ENCODE measurements around the gene LTA. TPM values are rescaled to one million over a fixed set of nuclear protein-coding genes. Genes with fewer than 3 reads are reported as not detected.

LTA gene
- total and polyA plus RNA-seq, 2 donors (not counting 1 experiment from before 2014, with no cell fraction given) = not detected

- no peak overlapping the region for H3K9ac ChIP-seq (ENCODE audit: insufficient read depth, low read length)
- H3K9me3 ChIP-seq (ENCODE audit: control insufficient read depth, insufficient read depth, low read depth, low read length) = no peaks in the 10 kb centered on the region
- H3K4me3 ChIP-seq (replicated peaks in 1 of 4; ENCODE audit: control extremely low read depth in 1 of 4, insufficient read depth in 1 of 4, low read depth in 3 of 4, low read length in 4 of 4) = no peak overlapping the region
- no peaks in the 10 kb centered on the region for H3K27me3 ChIP-seq (ENCODE audit: control insufficient read depth, insufficient read depth, low read length)
- H3K4me2 ChIP-seq (ENCODE audit: extremely low read depth, insufficient read depth, low read length) = no peak overlapping the region
- peaks cover 26% of the 10 kb centered on the region for H3K36me3 ChIP-seq (ENCODE audit: control insufficient read depth, insufficient read depth, low read length)
- no peaks in the 10 kb centered on the region for H4K20me1 ChIP-seq (ENCODE audit: control insufficient read depth, extremely low read depth, insufficient read depth, low read length)
- H2AFZ ChIP-seq (ENCODE audit: low read length) = no peak overlapping the region
- TF ChIP-seq, protein P1, sequence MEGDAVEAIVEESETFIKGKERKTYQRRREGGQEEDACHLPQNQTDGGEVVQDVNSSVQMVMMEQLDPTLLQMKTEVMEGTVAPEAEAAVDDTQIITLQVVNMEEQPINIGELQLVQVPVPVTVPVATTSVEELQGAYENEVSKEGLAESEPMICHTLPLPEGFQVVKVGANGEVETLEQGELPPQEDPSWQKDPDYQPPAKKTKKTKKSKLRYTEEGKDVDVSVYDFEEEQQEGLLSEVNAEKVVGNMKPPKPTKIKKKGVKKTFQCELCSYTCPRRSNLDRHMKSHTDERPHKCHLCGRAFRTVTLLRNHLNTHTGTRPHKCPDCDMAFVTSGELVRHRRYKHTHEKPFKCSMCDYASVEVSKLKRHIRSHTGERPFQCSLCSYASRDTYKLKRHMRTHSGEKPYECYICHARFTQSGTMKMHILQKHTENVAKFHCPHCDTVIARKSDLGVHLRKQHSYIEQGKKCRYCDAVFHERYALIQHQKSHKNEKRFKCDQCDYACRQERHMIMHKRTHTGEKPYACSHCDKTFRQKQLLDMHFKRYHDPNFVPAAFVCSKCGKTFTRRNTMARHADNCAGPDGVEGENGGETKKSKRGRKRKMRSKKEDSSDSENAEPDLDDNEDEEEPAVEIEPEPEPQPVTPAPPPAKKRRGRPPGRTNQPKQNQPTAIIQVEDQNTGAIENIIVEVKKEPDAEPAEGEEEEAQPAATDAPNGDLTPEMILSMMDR (conservative IDR thresholded peaks at IDR 0.05 in 1 of 2, IDR thresholded peaks at IDR 0.05 in 1 of 2; ENCODE audit: low read depth in 1 of 2, low read length in 2 of 2) = no peak
- no peak for TF ChIP-seq EZH2 (IDR thresholded peaks at IDR 0.05; ENCODE audit: low read length, missing control alignments)
- H3K4me1 ChIP-seq (ENCODE audit: control insufficient read depth, extremely low read depth, insufficient read depth, low read length) = peaks cover 8% of the 10 kb centered on the region
- peaks cover 4% of the 10 kb centered on the region for H3K79me2 ChIP-seq (ENCODE audit: control insufficient read depth, insufficient read depth, low read length)
- no peak for DNase-seq (ENCODE audit: low read depth in 2 of 2)
- no peak overlapping the region for H3K27ac ChIP-seq (ENCODE audit: insufficient read depth, low read length)
These were observed 42.5 kb upstream of the LTA start for GRCh38 chr6:31529329-31530150.

- no peak overlapping the region for H2AFZ ChIP-seq (ENCODE audit: low read length)
- peaks cover 8% of the 10 kb centered on the region for H3K4me1 ChIP-seq (ENCODE audit: control insufficient read depth, extremely low read depth, insufficient read depth, low read length)
- H3K9ac ChIP-seq (ENCODE audit: insufficient read depth, low read length) = no peak overlapping the region
- peaks cover 11% of the 10 kb centered on the region for H3K79me2 ChIP-seq (ENCODE audit: control insufficient read depth, insufficient read depth, low read length)
- H3K27me3 ChIP-seq (ENCODE audit: control insufficient read depth, insufficient read depth, low read length) = no peaks in the 10 kb centered on the region
- TF ChIP-seq EZH2 (IDR thresholded peaks at IDR 0.05; ENCODE audit: low read length, missing control alignments) = no peak
- TF ChIP-seq, protein P1 (conservative IDR thresholded peaks at IDR 0.05 in 1 of 2, IDR thresholded peaks at IDR 0.05 in 1 of 2; ENCODE audit: low read depth in 1 of 2, low read length in 2 of 2) = no peak
- no peak overlapping the region for H3K4me3 ChIP-seq (replicated peaks in 1 of 4; ENCODE audit: control extremely low read depth in 1 of 4, insufficient read depth in 1 of 4, low read depth in 3 of 4, low read length in 4 of 4)
- no peak for DNase-seq (ENCODE audit: low read depth in 2 of 2)
- no peaks in the 10 kb centered on the region for H4K20me1 ChIP-seq (ENCODE audit: control insufficient read depth, extremely low read depth, insufficient read depth, low read length)
- H3K36me3 ChIP-seq (ENCODE audit: control insufficient read depth, insufficient read depth, low read length) = peaks cover 32% of the 10 kb centered on the region
- no peak overlapping the region for H3K27ac ChIP-seq (ENCODE audit: insufficient read depth, low read length)
- H3K9me3 ChIP-seq (ENCODE audit: control insufficient read depth, insufficient read depth, low read depth, low read length) = no peaks in the 10 kb centered on the region
- H3K4me2 ChIP-seq (ENCODE audit: extremely low read depth, insufficient read depth, low read length) = no peak overlapping the region
These were observed 41.4 kb upstream of the LTA start for GRCh38 chr6:31530659-31531058.

DNA sequence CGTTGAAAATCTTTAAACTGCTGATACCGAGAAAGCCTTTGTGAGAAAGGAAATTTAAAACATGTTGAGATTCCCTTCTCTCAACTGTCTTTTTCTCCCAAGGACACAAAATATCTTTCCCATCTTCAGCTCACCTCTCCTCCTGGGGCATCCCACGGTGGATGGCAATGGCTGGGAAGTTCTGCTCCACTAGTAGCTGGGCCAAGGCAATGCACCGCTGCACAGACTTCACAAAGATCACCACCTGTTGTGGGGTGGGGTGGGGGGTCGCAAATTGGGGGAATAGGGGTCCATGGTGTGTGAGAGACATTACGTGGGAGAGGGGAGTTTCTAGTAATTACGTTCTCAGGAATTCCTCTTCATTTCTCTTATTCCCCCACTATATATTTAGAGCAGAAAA, 40.9 kb upstream of the LTA start:
- no peak overlapping the region for H2AFZ ChIP-seq (ENCODE audit: low read length)
- no peak overlapping the region for H3K27ac ChIP-seq (ENCODE audit: insufficient read depth, low read length)
- no peaks in the 10 kb centered on the region for H4K20me1 ChIP-seq (ENCODE audit: control insufficient read depth, extremely low read depth, insufficient read depth, low read length)
- peaks cover 3% of the 10 kb centered on the region for H3K4me1 ChIP-seq (ENCODE audit: control insufficient read depth, extremely low read depth, insufficient read depth, low read length)
- peaks cover 15% of the 10 kb centered on the region for H3K79me2 ChIP-seq (ENCODE audit: control insufficient read depth, insufficient read depth, low read length)
- H3K9ac ChIP-seq (ENCODE audit: insufficient read depth, low read length) = no peak overlapping the region
- no peaks in the 10 kb centered on the region for H3K9me3 ChIP-seq (ENCODE audit: control insufficient read depth, insufficient read depth, low read depth, low read length)
- DNase-seq (ENCODE audit: low read depth in 2 of 2) = no peak
- no peak overlapping the region for H3K4me2 ChIP-seq (ENCODE audit: extremely low read depth, insufficient read depth, low read length)
- H3K4me3 ChIP-seq (replicated peaks in 1 of 4; ENCODE audit: control extremely low read depth in 1 of 4, insufficient read depth in 1 of 4, low read depth in 3 of 4, low read length in 4 of 4) = no peak overlapping the region
- peaks cover 35% of the 10 kb centered on the region for H3K36me3 ChIP-seq (ENCODE audit: control insufficient read depth, insufficient read depth, low read length)
- TF ChIP-seq, protein P1 (conservative IDR thresholded peaks at IDR 0.05 in 1 of 2, IDR thresholded peaks at IDR 0.05 in 1 of 2; ENCODE audit: low read depth in 1 of 2, low read length in 2 of 2) = no peak
- no peaks in the 10 kb centered on the region for H3K27me3 ChIP-seq (ENCODE audit: control insufficient read depth, insufficient read depth, low read length)

Measured in fibroblast of lung (primary cell).